Right lobe of liver (tissue), 6 donors: ENCODE measurements around the gene MRPS25. TPM values are rescaled to one million over a fixed set of nuclear protein-coding genes. Genes with fewer than 3 reads are reported as not detected.

ENCODE experiments used
- ATAC-seq, 4 donors: fragments of 200-7000 bp; cut with Tn5 transposase; one replicate each; pipeline ENCODE4 v1.9.1; 2020; ENCODE audit warnings: mild to moderate bottlenecking in 4 of 4, moderate library complexity in 4 of 4
- DNase-seq, 3 donors: peaks; one replicate each; pipeline ENCODE4 v3.0.0-alpha.2; 2020
- H3K27ac ChIP-seq, 3 donors: fragments of 200-600 bp; one replicate each; pipeline ENCODE4 v1.8.0; 2022
- H3K27me3 ChIP-seq, 2 donors: fragments of 200-600 bp; one replicate each; pipeline ENCODE4 v1.8.0; 2022
- H3K36me3 ChIP-seq, 4 donors: fragments of 200-600 bp; sonication (generic) in 1 of 4; one replicate each; pipeline versions ENCODE4 v1.5.1 to v1.8.0; 2017 to 2022; ENCODE audit warnings: control low read depth in 1 of 4
- H3K4me1 ChIP-seq, 4 donors: fragments of 200-600 bp; sonication (generic) in 1 of 4; one replicate each; pipeline versions ENCODE4 v1.5.1 to v1.8.0; 2017 to 2022; ENCODE audit warnings: control low read depth in 1 of 4
- H3K4me3 ChIP-seq, 3 donors: fragments of 200-600 bp; one replicate each; pipeline ENCODE4 v1.8.0; 2022
- H3K9me3 ChIP-seq, 4 donors: fragments of 200-600 bp; sonication (generic) in 1 of 4; one replicate each; pipeline versions ENCODE4 v1.5.1 to v1.8.0; 2017 to 2022; ENCODE audit warnings: control low read depth in 1 of 4
- CTCF ChIP-seq, 4 donors: fragments of 200-600 bp in 3 of 4; fragments of 450-650 bp in 1 of 4; IDR thresholded peaks; one replicate each; pipeline versions ENCODE4 v1.5.1 to v1.8.0; 2016 to 2022; ENCODE audit warnings: antibody characterized with exemption in 4 of 4, mild to moderate bottlenecking in 2 of 4
- POLR2A ChIP-seq: fragments of 450-650 bp; IDR thresholded peaks from one replicate; pipeline ENCODE4 v1.6.1; 2017; ENCODE audit warnings: antibody characterized with exemption, mild to moderate bottlenecking
- WGBS: methylation state at CpG from one replicate; pipeline ENCODE4 v1.1.6; 2018; ENCODE audit warnings: low coverage, low lambda C conversion rate; ENCODE audit not compliant: insufficient coverage; ENCODE audit errors: missing lambda C conversion rate; 5-methylcytosine and 5-hydroxymethylcytosine counted together
- intact Hi-C, 2 donors: fragments of 100-400 bp; cut with DNase I; formaldehyde crosslinking; loops; one replicate each; pipeline versions ENCODE4 v1.11.2 to v1.14.1; 2022
- total RNA-seq, 6 experiments: library from RNA; depleted of rRNA in 2 of 6; stranded (reverse); fragments of >200 nt in 2 of 6; fragmentation: NEBNext Ultra II Directional in 3 of 6; extraction: Animal tissue kit (Norgen Biotek cat#: 25700) in 3 of 6; gene quantifications; one replicate each; pipeline versions ENCODE4 v1.1.0 to v1.2.4, GENCODE V29; 2016 to 2023
- donor health status: DM: no; HTN: yes; CAD: no.
- donor health status: DM: no; HTN: no; CAD: no.
- donor health status: DM: no; HTN: no; CAD: no.
- donor health status: DM: no; HTN: yes; CAD: no.
- donor health status: DM: no; HTN: yes; CAD: no.

MRPS25 gene
- total RNA-seq, 6 experiments from 2014 or later = 36.8 to 53.6 (median 48.0) TPM

GRCh38 chr3:15063656-15064286 lies 1.3 kb downstream of the MRPS25 start:
- Histone ChIP-seq H3K4me1 (peaks cover 0 to 15% (median 5%) of the 10 kb centered on the region in 4 donors), H3K9me3 (no peaks in the 10 kb centered on the region), H3K27me3 (no peaks in the 10 kb centered on the region), H3K36me3 (peaks cover 0 to 6% (median 3%) of the 10 kb centered on the region in 4 donors), H3K27ac (peak overlapping the region in 1 of 3 donors; percentile 90), H3K4me3 (peak overlapping the region; percentile 65 to 82 (median 70))
- DNase-seq (no peak), ATAC-seq (no peak)
- TF ChIP-seq CTCF (IDR thresholded peaks at IDR 0.05) (no peak), POLR2A (no peak)
- intact Hi-C loops = no loop called here
- 45% methylated on average over 2 of the region's 13 CpGs for WGBS

- 67% methylated on average over 4 of the region's 4 CpGs for WGBS
- Histone ChIP-seq H3K27ac (no peak overlapping the region), H3K27me3 (no peaks in the 10 kb centered on the region), H3K4me1 (peaks cover 0 to 15% (median 5%) of the 10 kb centered on the region in 4 donors), H3K9me3 (no peaks in the 10 kb centered on the region), H3K4me3 (peak overlapping the region in 1 of 3 donors; percentile 70), H3K36me3 (peaks cover 0 to 11% (median 5%) of the 10 kb centered on the region in 4 donors)
- ATAC-seq (peak in 2 of 4 donors; percentile 13 to 21), DNase-seq (no peak)
- TF ChIP-seq CTCF (IDR thresholded peaks at IDR 0.05) = no peak
- no peak for TF ChIP-seq POLR2A
- intact Hi-C loops = no loop called here
Measured at GRCh38 chr3:15063238-15063637, 1.9 kb downstream of the MRPS25 start.

- WGBS = 80% methylated on average over 3 of the region's 3 CpGs
- intact Hi-C loops = no loop called here
- no peak for ATAC-seq
- Histone ChIP-seq H3K4me3 (no peak overlapping the region), H3K9me3 (no peaks in the 10 kb centered on the region), H3K4me1 (peaks cover 0 to 15% (median 5%) of the 10 kb centered on the region in 4 donors), H3K36me3 (peaks cover 0 to 21% (median 7%) of the 10 kb centered on the region in 4 donors), H3K27me3 (no peaks in the 10 kb centered on the region), H3K27ac (no peak overlapping the region)
- no peak for TF ChIP-seq POLR2A
- TF ChIP-seq CTCF (IDR thresholded peaks at IDR 0.05) = no peak
- no peak for DNase-seq
Measured at GRCh38 chr3:15060029-15060428, 5.1 kb downstream of the MRPS25 start.

- ATAC-seq (peak in 1 of 4 donors; percentile 29), DNase-seq (no peak)
- Histone ChIP-seq H3K27ac (no peak overlapping the region), H3K9me3 (no peaks in the 10 kb centered on the region), H3K4me1 (no peaks in the 10 kb centered on the region), H3K4me3 (no peak overlapping the region), H3K36me3 (peaks cover 0 to 36% (median 7%) of the 10 kb centered on the region in 4 donors), H3K27me3 (no peaks in the 10 kb centered on the region)
- TF ChIP-seq CTCF (IDR thresholded peaks at IDR 0.05) (no peak), POLR2A (no peak)
- 94% methylated on average over 7 of the region's 19 CpGs for WGBS
- intact Hi-C loops = no loop called here
Measured at GRCh38 chr3:15056676-15057404, 8.3 kb downstream of the MRPS25 start.
